Activated effector memory CD4-positive, alpha-beta T cell treated with Interleukin-2 at 50 U/mL for 16 hours (primary cell): ENCODE data around the gene PPFIA4.

Source experiments
- DNase-seq: peaks from one replicate; pipeline ENCODE4 v3.0.0-alpha.2; 2020

The PPFIA4 gene

DNA sequence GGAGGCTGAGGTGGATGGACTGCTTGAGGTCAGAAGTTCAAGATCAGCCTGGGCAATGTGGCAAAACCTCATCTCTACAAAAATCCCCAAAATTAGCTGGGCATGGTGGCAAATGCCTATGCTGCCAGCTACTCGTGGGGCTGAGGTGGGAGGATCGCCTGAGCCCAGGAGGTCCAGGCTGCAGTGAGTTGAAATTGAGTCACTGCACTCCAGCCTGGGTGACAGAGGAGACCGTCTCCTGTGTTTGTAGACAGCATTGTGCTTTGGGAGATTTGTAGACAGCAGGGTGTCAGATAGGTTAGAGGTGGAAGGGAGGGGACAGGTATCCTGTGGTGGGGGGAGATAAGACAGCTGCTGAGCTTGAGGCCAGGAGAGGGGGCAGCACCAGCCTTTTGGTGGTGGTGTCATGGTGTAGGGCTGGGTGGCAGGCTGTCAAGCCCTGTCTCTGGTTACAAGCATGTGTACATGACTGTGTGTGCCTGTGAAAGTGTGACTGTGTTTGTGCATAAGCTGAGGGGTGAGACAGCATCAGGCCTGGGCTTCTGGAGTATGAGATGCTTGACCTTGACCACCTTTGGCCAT, 15.2 kb downstream of the PPFIA4 start:
- DNase-seq: no peak

- no peak for DNase-seq
Observed at GRCh38 chr1:203043830-203044545, 17.7 kb downstream of the PPFIA4 start.

DNA sequence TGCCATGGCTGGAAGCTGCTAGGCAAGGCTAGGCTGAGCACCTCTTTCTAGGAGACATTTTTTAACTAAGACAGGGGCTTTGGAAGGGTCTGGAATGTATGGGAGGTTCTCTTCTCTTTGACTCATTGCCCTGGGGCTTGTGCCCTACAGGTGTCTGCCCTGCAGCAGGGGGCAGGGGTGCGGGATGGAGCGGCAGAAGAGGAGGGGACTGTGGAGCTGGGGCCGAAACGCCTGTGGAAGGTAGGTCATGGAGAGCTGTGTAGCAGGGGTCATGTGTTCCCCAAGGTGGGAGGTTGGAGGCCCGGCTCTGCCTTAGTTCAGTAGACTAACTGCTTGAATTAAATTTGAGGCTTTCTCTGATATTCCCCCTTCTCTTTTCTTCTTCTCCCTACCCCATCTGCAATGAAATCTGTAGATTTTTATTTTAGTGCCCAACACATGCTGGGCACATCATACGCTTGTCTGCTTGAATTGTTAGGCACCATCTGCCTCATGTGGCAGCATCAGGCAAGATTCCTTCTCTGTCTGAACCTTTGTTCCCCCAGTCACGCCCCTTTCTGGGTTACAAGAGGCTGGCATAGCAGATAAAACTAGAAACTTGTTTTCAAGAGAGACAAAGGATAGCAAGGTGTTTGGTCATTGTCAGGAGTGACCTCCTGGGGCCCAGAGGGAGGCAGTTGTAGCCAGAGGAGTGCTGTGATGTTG, 18.4 kb downstream of the PPFIA4 start:
- no peak for DNase-seq

DNA sequence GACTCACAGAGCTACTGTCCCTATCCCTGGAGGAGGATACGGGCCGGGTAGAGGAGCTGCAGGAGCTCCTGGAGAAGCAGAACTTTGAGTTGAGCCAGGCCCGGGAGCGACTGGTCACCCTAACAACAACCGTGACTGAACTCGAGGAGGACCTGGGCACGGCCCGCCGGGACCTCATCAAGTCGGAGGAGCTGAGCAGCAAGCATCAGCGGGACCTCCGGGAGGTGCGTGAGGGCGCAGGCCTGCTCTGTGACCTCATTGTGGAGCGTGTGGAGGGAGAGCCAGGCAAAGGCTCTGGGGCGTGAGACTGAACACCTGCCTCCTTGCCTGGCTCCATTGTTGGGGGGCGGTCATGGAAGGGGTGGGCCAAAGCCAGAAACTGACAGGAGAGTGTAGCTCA, 19.0 kb downstream of the PPFIA4 start:
- no peak for DNase-seq

DNA sequence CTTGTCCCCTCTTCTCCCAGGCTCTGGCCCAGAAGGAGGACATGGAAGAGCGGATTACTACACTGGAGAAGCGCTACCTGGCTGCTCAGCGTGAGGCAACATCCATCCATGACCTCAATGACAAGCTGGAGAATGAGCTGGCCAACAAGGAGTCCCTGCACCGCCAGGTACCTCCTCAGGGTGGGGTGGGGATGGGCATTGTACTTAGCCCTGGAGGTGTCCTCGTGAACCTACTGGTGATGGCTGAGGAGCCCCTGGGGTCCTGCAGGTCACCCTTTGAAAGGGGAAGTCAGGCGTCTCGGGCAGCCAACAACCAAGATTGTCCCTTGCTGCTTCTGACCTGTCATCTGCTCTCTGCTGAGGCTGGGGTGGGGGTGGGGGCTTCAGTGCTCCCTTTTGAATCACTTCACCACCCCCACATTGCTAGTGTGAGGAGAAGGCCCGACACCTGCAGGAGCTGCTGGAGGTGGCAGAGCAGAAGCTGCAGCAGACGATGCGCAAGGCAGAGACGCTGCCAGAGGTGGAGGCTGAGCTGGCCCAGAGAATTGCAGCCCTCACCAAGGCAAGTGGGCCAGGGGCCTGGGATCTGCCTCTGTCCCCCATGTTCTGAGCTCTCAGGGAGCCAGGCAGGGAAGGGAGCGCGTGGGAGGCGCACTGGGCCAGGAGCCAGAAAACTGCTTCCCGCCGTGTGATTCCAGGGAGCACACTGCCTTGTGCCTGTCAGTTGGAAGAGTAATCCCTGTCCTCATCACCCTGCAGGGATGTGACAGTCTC, 19.7 kb downstream of the PPFIA4 start:
- no peak for DNase-seq

GRCh38 chr1:203046984-203047630, 20.8 kb downstream of the PPFIA4 start:
- DNase-seq: no peak

DNA sequence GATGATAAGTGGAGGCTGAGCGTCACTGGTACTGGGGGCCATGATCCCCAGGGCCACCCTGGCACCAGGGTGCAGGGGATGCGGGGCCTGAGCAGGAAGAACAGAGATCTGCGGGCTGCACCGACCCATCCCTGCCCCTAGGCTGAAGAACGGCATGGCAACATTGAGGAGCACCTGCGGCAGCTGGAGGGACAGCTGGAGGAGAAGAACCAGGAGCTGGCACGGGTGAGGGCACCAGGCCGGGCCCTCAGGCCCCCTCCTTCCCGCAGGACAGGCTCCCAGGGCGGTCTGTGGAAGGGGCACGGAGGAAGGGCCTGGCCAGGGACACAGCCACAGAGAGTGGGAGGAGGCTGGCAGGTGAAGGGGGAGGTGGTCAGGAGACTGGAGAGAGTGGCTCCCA, 21.8 kb downstream of the PPFIA4 start:
- no peak for DNase-seq

DNA sequence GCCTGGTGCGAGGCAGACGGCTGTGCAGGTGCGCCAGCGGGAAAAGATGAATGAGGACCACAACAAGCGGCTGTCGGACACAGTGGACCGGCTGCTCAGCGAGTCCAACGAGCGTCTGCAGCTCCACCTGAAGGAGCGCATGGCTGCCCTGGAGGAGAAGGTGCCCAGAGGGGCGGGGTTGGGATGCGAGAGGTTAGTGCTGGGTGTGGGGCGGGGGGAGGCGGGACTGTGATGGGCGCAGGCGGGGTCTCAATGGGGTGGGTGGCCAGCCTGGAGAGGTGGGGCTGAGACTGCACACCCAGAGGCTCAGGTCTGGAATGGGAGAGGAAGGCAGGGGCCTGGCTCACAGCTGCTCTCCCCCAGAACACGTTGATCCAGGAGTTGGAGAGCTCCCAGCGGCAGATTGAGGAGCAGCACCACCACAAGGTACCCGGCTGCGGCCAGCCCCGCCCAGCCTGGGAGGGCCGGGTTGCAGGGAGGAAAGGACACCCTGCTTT, 22.3 kb downstream of the PPFIA4 start:
- DNase-seq: no peak

- no peak for DNase-seq
Observed at GRCh38 chr1:203049077-203049476, 22.8 kb downstream of the PPFIA4 start.

GRCh38 chr1:203049576-203050180, 23.4 kb downstream of the PPFIA4 start:
- no peak for DNase-seq

DNA sequence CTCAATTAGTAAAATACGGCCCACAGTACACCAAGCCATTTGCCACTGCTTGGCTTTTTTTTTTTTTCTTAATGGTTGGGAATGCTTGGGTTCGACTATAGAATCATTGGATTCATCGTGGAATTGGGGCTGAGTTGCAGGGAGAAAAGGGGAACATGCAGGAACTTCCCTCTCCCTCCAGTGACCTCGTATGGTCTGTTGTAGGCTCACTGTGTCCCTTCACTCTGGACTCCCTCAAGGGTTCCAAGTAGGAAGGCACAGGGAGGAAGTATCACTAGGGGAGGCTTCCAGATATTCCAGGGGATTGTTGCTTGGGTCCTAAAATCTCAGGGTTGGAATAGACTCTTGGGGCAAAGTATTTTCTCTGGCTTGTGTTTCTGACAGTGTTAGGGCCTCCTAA, 24.5 kb downstream of the PPFIA4 start:
- DNase-seq: no peak

- DNase-seq: no peak
Observed at GRCh38 chr1:203051841-203052324, 25.6 kb downstream of the PPFIA4 start.

- DNase-seq: no peak
Observed at GRCh38 chr1:203052601-203053000, 26.3 kb downstream of the PPFIA4 start.

- no peak for DNase-seq
Observed at GRCh38 chr1:203054184-203054583, 27.9 kb downstream of the PPFIA4 start.

GRCh38 chr1:203054642-203055041, 28.4 kb downstream of the PPFIA4 start:
- DNase-seq: no peak

DNA sequence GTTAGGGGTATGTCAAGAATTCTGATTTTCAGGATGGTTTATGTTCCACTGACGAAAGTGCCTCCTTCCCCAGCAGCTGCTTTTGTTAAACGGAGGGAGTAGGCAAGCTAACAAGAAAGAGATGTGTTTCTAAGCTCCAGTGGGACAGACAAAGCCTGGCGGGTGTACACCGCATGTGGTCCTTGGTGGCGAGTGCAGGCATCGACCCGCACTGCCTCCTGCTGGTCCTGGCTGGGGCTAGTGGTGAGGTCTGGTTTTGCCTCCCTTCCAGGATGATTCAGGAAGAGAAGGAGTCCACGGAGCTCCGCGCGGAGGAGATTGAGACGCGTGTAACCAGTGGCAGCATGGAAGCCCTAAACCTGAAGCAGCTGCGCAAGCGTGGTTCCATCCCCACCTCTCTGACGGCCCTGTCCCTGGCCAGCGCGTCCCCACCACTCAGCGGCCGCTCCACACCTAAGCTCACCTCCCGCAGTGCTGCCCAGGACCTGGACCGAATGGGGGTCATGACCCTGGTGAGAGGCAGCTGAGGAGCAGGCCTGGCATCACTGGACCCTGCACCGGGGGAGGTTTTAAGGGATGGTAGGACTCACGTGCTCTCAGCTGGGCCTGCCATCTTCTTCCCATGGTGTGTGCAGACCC, 29.0 kb downstream of the PPFIA4 start:
- no peak for DNase-seq

DNA sequence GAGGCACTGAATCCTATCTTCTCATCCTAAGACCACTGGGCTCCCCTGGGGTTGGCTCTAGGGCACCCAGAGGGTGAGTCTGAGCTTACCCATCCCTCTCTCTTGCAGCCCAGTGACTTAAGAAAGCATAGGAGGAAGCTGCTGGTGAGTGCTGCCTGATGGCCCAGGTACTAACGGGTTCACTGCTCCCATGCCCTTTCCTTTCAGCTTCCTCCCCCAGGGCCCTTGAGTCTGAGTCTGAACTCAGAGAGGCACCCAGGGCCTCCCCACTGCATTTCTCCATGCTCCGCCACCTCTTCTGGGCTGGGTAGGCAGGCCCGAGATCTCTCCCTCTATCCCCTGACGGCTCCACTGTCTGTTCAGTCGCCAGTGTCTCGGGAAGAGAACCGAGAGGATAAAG, 29.7 kb downstream of the PPFIA4 start:
- DNase-seq: no peak

DNA sequence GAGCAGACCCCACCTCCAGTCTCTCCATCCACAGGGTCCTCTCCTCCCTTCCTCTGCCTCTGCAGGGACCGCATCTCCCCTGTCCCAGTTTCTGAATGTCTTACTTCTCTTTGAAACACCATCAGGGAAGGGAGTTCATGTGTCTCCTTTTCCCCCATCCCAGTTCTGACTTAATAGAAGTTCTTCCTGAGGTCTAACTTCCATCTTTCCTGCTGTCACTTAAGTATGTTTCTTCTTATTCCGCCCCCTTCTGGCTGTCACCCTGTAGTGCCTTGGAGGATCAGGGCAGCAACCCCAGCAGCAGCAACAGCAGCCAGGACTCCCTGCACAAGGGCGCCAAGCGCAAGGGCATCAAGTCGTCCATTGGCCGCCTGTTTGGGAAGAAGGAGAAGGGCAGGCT, 30.2 kb downstream of the PPFIA4 start:
- no peak for DNase-seq

- no peak for DNase-seq
Observed at GRCh38 chr1:203057911-203058675, 31.8 kb downstream of the PPFIA4 start.

- DNase-seq: no peak
Observed at GRCh38 chr1:203058676-203058935, 32.3 kb downstream of the PPFIA4 start.

DNA sequence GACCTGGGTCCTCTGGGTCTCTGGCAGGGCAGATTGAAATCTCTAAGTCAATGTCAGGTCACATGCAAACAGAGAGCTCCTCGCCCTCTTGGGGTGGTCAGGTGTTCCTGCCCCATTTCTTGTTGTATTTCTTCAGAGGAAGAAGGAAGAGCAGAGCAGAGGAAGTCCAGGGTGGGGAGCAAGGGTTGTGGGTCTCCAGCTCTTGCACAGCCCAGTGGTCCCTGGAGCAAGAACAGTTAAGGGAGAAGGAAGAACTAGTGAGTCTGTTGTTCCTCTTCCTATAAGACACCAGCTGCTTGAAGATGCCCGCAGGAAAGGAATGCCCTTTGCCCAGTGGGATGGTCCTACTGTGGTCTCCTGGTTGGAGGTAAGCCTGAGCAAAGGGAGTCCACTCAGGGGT, 33.2 kb downstream of the PPFIA4 start:
- no peak for DNase-seq
